H1 (cell line): Measurements from ENCODE around the gene GALNTL6. TPM values are rescaled to one million over a fixed set of nuclear protein-coding genes. Genes with fewer than 3 reads are reported as not detected.

Source experiments
- CTCF ChIA-PET: fragments of 300-600 bp; sonication (Branson Sonifier 250); formaldehyde crosslinking; loops from one replicate; lab custom pipeline; 2021; ENCODE audit not compliant: partially characterized antibody; lab: Charles Lee
- POLR2A ChIA-PET: fragments of 300-600 bp; sonication (Branson Sonifier 250); formaldehyde crosslinking; loops from one replicate; lab custom pipeline; 2021; ENCODE audit warnings: inconsistent platforms; ENCODE audit not compliant: partially characterized antibody; lab: Charles Lee
- DNase-seq, 2 experiments: peaks; one replicate each; pipeline versions ENCODE4 v3.0.0 to v3.0.0-alpha.2; 2010 to 2022; ENCODE audit warnings: low spot score in 2 of 2, low read depth in 1 of 2, mixed read lengths in 1 of 2
- FAIRE-seq: peaks from 2 replicates; lab custom pipeline; 2011; peaks lifted over from hg19 to GRCh38; lab: Jason Lieb, UNC
- H2AFZ ChIP-seq: 2 replicates; pipeline ENCODE4 v1.8.1; 2012; ENCODE audit warnings: low read length, inconsistent platforms
- H2AK5ac ChIP-seq: 2 replicates; pipeline ENCODE4 v1.6.1; 2013; ENCODE audit warnings: low read depth, low read length
- H2BK120ac ChIP-seq: replicated peaks from 2 replicates; pipeline ENCODE3; 2013; ENCODE audit warnings: low read depth, low read length, inconsistent platforms
- H2BK12ac ChIP-seq: 2 replicates; pipeline ENCODE4 v1.6.1; 2013; ENCODE audit warnings: low read depth, low read length
- H2BK15ac ChIP-seq: 2 replicates; pipeline ENCODE4 v1.6.1; 2013; ENCODE audit warnings: low read length
- H2BK20ac ChIP-seq: 2 replicates; pipeline ENCODE4 v1.6.1; 2013; ENCODE audit warnings: low read length
- H2BK5ac ChIP-seq: 2 replicates; pipeline ENCODE4 v1.6.1; 2013; ENCODE audit warnings: low read depth, low read length
- H3K14ac ChIP-seq: 2 replicates; pipeline ENCODE4 v1.6.1; 2013; ENCODE audit warnings: inconsistent platforms; ENCODE audit not compliant: insufficient read length
- H3K18ac ChIP-seq: 2 replicates; pipeline ENCODE4 v1.6.1; 2013; ENCODE audit warnings: low read length; ENCODE audit errors: extremely low read depth
- H3K23ac ChIP-seq: 2 replicates; pipeline ENCODE4 v1.6.1; 2013; ENCODE audit warnings: inconsistent platforms; ENCODE audit not compliant: insufficient read length
- H3K23me2 ChIP-seq: 2 replicates; pipeline ENCODE4 v1.6.1; 2013; ENCODE audit warnings: low read depth, low read length
- H3K27ac ChIP-seq: 2 replicates; pipeline ENCODE4 v1.6.1; 2011; ENCODE audit warnings: low read depth, low read length, inconsistent platforms
- H3K27me3 ChIP-seq, 4 experiments: replicated peaks in 1 of 4; 1 replicate in 1 of 4; 2 replicates in 3 of 4; pipeline versions ENCODE4 v1.6.1 to v1.8.1; 2011 to 2013; ENCODE audit warnings: low read length in 3 of 4, mild to moderate bottlenecking in 3 of 4, inconsistent platforms in 2 of 4, mixed read lengths in 2 of 4, moderate library complexity in 1 of 4; ENCODE audit not compliant: control insufficient read depth in 3 of 4, insufficient read depth in 3 of 4; ENCODE audit errors: extremely low read depth in 1 of 4
- H3K36me3 ChIP-seq, 4 experiments: 2 replicates each; pipeline versions ENCODE4 v1.6.1 to v1.8.1; 2011 to 2013; ENCODE audit warnings: mild to moderate bottlenecking in 4 of 4, low read length in 3 of 4, moderate library complexity in 2 of 4, control low read depth in 1 of 4, inconsistent platforms in 1 of 4; ENCODE audit not compliant: insufficient read depth in 4 of 4, control insufficient read depth in 2 of 4
- H3K4ac ChIP-seq: replicated peaks from 2 replicates; pipeline ENCODE3; 2013; ENCODE audit warnings: low read length, low read depth, mixed read lengths, inconsistent platforms; ENCODE audit not compliant: insufficient read length
- H3K4me1 ChIP-seq, 4 experiments: replicated peaks in 1 of 4; 1 replicate in 1 of 4; 2 replicates in 3 of 4; pipeline versions ENCODE4 v1.6.1 to v1.8.1; 2011 to 2013; ENCODE audit warnings: low read length in 3 of 4, inconsistent platforms in 2 of 4, mixed read lengths in 1 of 4; ENCODE audit not compliant: insufficient read depth in 4 of 4, control insufficient read depth in 3 of 4
- H3K4me2 ChIP-seq, 2 experiments: 2 replicates each; pipeline versions ENCODE4 v1.6.1 to v1.8.1; 2011 to 2013; ENCODE audit warnings: low read depth in 2 of 2, low read length in 2 of 2, control low read depth in 1 of 2, inconsistent platforms in 1 of 2, mild to moderate bottlenecking in 1 of 2; ENCODE audit not compliant: insufficient read depth in 1 of 2
- H3K4me3 ChIP-seq, 4 experiments: fragments of 200-600, 300-600 bp in 1 of 4; sonication (generic), shearing (Covaris generic), sonication (Bioruptor Twin) in 1 of 4; 2 replicates each; pipeline versions ENCODE4 v1.5.1 to v1.8.1; 2011 to 2016; ENCODE audit warnings: low read length in 4 of 4, low read depth in 3 of 4, control low read depth in 2 of 4, inconsistent platforms in 2 of 4, mild to moderate bottlenecking in 2 of 4, mixed read lengths in 1 of 4, moderate library complexity in 1 of 4; ENCODE audit not compliant: insufficient read depth in 2 of 4; ENCODE audit errors: extremely low read depth in 1 of 4
- H3K56ac ChIP-seq: replicated peaks from 2 replicates; pipeline ENCODE3; 2013; ENCODE audit warnings: low read depth, mild to moderate bottlenecking, mixed read lengths, low read length, inconsistent platforms; ENCODE audit not compliant: insufficient read length
- H3K79me1 ChIP-seq: 2 replicates; pipeline ENCODE4 v1.6.1; 2013; ENCODE audit warnings: low read depth, low read length, control low read depth
- H3K79me2 ChIP-seq, 2 experiments: 2 replicates each; pipeline versions ENCODE4 v1.6.1 to v1.8.1; 2012 to 2013; ENCODE audit warnings: low read length in 2 of 2, mild to moderate bottlenecking in 2 of 2, inconsistent platforms in 1 of 2; ENCODE audit not compliant: insufficient read depth in 2 of 2, control insufficient read depth in 1 of 2
- H3K9ac ChIP-seq, 4 experiments: replicated peaks in 1 of 4; 1 replicate in 1 of 4; 2 replicates in 3 of 4; pipeline versions ENCODE4 v1.6.1 to v1.8.1; 2011 to 2013; ENCODE audit warnings: low read depth in 3 of 4, low read length in 3 of 4, control low read depth in 2 of 4, mild to moderate bottlenecking in 2 of 4, moderate library complexity in 2 of 4, inconsistent platforms in 1 of 4; ENCODE audit errors: extremely low read depth in 1 of 4
- H3K9me3 ChIP-seq, 2 experiments: 2 replicates each; pipeline versions ENCODE4 v1.6.1 to v1.8.1; 2012 to 2013; ENCODE audit warnings: mild to moderate bottlenecking in 2 of 2, moderate library complexity in 2 of 2, control low read depth in 1 of 2, inconsistent platforms in 1 of 2, low read depth in 1 of 2, low read length in 1 of 2, mixed read lengths in 1 of 2; ENCODE audit not compliant: insufficient read depth in 2 of 2
- H4K20me1 ChIP-seq, 2 experiments: replicated peaks in 1 of 2; 2 replicates each; pipeline versions ENCODE3 to v1.8.1; 2011 to 2013; ENCODE audit warnings: inconsistent platforms in 2 of 2, low read length in 2 of 2, mild to moderate bottlenecking in 1 of 2; ENCODE audit not compliant: insufficient read depth in 2 of 2, control insufficient read depth in 1 of 2
- H4K5ac ChIP-seq: 2 replicates; pipeline ENCODE4 v1.6.1; 2013; ENCODE audit warnings: low read length, low read depth, mixed read lengths, inconsistent platforms; ENCODE audit not compliant: insufficient read length
- H4K8ac ChIP-seq: 2 replicates; pipeline ENCODE4 v1.8.0; 2013; ENCODE audit warnings: mild to moderate bottlenecking, moderate library complexity, low read length, inconsistent platforms; ENCODE audit not compliant: insufficient read depth; ENCODE audit errors: extremely low read depth
- H4K91ac ChIP-seq: replicated peaks from 2 replicates; pipeline ENCODE3; 2013; ENCODE audit warnings: low read length, mixed read lengths, inconsistent platforms; ENCODE audit not compliant: insufficient read length
- ATF2 ChIP-seq: IDR thresholded peaks from 2 replicates; pipeline ENCODE4 v1.6.1; 2012; ENCODE audit warnings: low read length, inconsistent platforms
- EP300 ChIP-seq, 2 experiments: IDR thresholded peaks; 1 replicate in 1 of 2; 2 replicates in 1 of 2; pipeline ENCODE4 v1.6.1; 2011 to 2012; ENCODE audit warnings: low read depth in 2 of 2, low read length in 2 of 2, mild to moderate bottlenecking in 2 of 2, borderline replicate concordance in 1 of 2, inconsistent platforms in 1 of 2, moderate library complexity in 1 of 2
- GABPA ChIP-seq: IDR thresholded peaks from 2 replicates; pipeline ENCODE4 v1.6.1; 2011; ENCODE audit warnings: mild to moderate bottlenecking, low read length, moderate library complexity, borderline replicate concordance; ENCODE audit not compliant: insufficient read depth
- JUN ChIP-seq: IDR thresholded peaks from 2 replicates; pipeline ENCODE4 v1.6.1; 2011; ENCODE audit warnings: low read depth, mild to moderate bottlenecking, improper control_type of control experiment, low read length
- NANOG ChIP-seq: IDR thresholded peaks from 2 replicates; pipeline ENCODE4 v1.6.1; 2011; ENCODE audit warnings: low read length, low read depth, mild to moderate bottlenecking, inconsistent platforms; ENCODE audit not compliant: insufficient read depth, poor library complexity, severe bottlenecking
- POLR2AphosphoS5 ChIP-seq: IDR thresholded peaks from 2 replicates; pipeline ENCODE4 v1.6.1; 2011; ENCODE audit warnings: low read depth, low read length
- RNF2 ChIP-seq: fragments of 200-900, 300-1000 bp; sonication (generic); IDR thresholded peaks from 2 replicates; pipeline ENCODE4 v1.7.1; 2016; ENCODE audit warnings: borderline replicate concordance, low read depth, mild to moderate bottlenecking, antibody characterized with exemption, low read length; ENCODE audit not compliant: poor library complexity, severe bottlenecking; ENCODE audit errors: missing control alignments
- SAP30 ChIP-seq: fragments of 300-600 bp; sonication (generic); IDR thresholded peaks from 2 replicates; pipeline ENCODE4 v1.7.1; 2012; ENCODE audit warnings: low read length, moderate library complexity, mild to moderate bottlenecking, inconsistent platforms; ENCODE audit not compliant: insufficient read depth, insufficient replicate concordance
- SIN3A ChIP-seq, 2 experiments: IDR thresholded peaks in 1 of 2; conservative IDR thresholded peaks in 1 of 2; 2 replicates each; pipeline ENCODE4 v1.6.1; 2011 to 2012; ENCODE audit warnings: low read length in 2 of 2, improper control_type of control experiment in 1 of 2, low read depth in 1 of 2, mild to moderate bottlenecking in 1 of 2
- TAF7 ChIP-seq: optimal IDR thresholded peaks from 2 replicates; pipeline ENCODE3; 2011; ENCODE audit warnings: low read depth, mild to moderate bottlenecking, inconsistent platforms, low read length, moderate library complexity, borderline replicate concordance
- TBP ChIP-seq: IDR thresholded peaks from 2 replicates; pipeline ENCODE4 v1.6.1; 2011; ENCODE audit warnings: low read depth, low read length, improper control_type of control experiment
- WGBS, 2 experiments: shearing (Covaris generic) in 1 of 2; methylation state at CpG; one replicate each; pipeline versions ENCODE4 v1.1.6 to v1.1.7; 2013 to 2015; ENCODE audit warnings: low lambda C conversion rate in 2 of 2, mixed read lengths in 2 of 2, inconsistent platforms in 1 of 2, low coverage in 1 of 2, missing lambda C conversion rate in 1 of 2; ENCODE audit not compliant: insufficient replicate concordance in 2 of 2, insufficient coverage in 1 of 2, insufficient read length in 1 of 2; ENCODE audit errors: extremely low coverage in 1 of 2, missing lambda C conversion rate in 1 of 2; 5-methylcytosine and 5-hydroxymethylcytosine counted together
- polyA plus RNA-seq, 7 experiments: library from polyadenylated mRNA; depleted of rRNA in 3 of 7; stranded (reverse) in 5 of 7; unstranded in 2 of 7; fragments of >200 nt in 5 of 7; fragments of 200-250 nt in 2 of 7; gene quantifications; 1 replicate in 5 of 7; 2 replicates in 1 of 7; 4 replicates in 1 of 7; pipeline versions ENCODE4 v1.2.1 to v1.2.3, GENCODE V29; 2011 to 2013; ENCODE audit warnings: missing spikeins in 2 of 7, mixed read lengths in 2 of 7
- total RNA-seq: library from RNA; stranded (reverse); fragmentation: NEBNext Ultra II Directional; extraction: Animal tissue kit (Norgen Biotek cat#: 25700); gene quantifications from 2 replicates; pipeline ENCODE4 v1.2.1, GENCODE V29; 2021

GALNTL6 gene
- total and polyA plus RNA-seq, 2 of the 8 experiments (the other 6 are each of a cell fraction or from before 2014, with no cell fraction given): 0.03 to 0.32 TPM

GRCh38 chr4:171929477-171929876 lies 116.3 kb downstream of the GALNTL6 start:
- H3K4me2 ChIP-seq: no peak overlapping the region
- H3K4me1 ChIP-seq: peaks cover 0 to 7% (median 2%) of the 10 kb centered on the region in 4 experiments; a peak in 3 of 7 replicates
- no peak overlapping the region for H3K4me3 ChIP-seq
- H3K23me2 ChIP-seq: no peaks in the 10 kb centered on the region
- H3K36me3 ChIP-seq: no peaks in the 10 kb centered on the region
- H3K4ac ChIP-seq: peak overlapping the region; percentile 76
- H2BK120ac ChIP-seq: no peak overlapping the region
- peak overlapping the region; percentile 83; the same call in 1 of the 2 replicates for H2BK12ac ChIP-seq
- DNase-seq (no peak), FAIRE-seq (no peak)
- no peak overlapping the region for H4K8ac ChIP-seq
- peak overlapping the region; percentile 30 for H4K91ac ChIP-seq
- H2AK5ac ChIP-seq: no peak overlapping the region
- ChIA-PET POLR2A (no interaction called here), CTCF (no interaction called here)
- no peak overlapping the region for H3K56ac ChIP-seq
- H3K18ac ChIP-seq: no peak overlapping the region
- 0 out of 2 replicates have a peak overlapping the region, but pooled peaks have one; percentile 26 for H2BK5ac ChIP-seq
- no peak overlapping the region for H2BK20ac ChIP-seq
- no peak overlapping the region for H4K5ac ChIP-seq
- H4K20me1 ChIP-seq: no peaks in the 10 kb centered on the region
- H3K23ac ChIP-seq: no peak overlapping the region
- no peaks in the 10 kb centered on the region for H3K79me1 ChIP-seq
- H3K27ac ChIP-seq: no peak overlapping the region
- H3K9me3 ChIP-seq: peaks cover 0 to 3% of the 10 kb centered on the region in 2 experiments; a peak in 2 of 4 replicates
- H3K27me3 ChIP-seq: no peaks in the 10 kb centered on the region
- no peak overlapping the region for H3K14ac ChIP-seq
- H3K79me2 ChIP-seq: no peaks in the 10 kb centered on the region
- H3K9ac ChIP-seq: no peak overlapping the region
- 95% methylated on average over 11 of the region's 11 CpGs; no CpG with 5 or more reads in 1 of the 2 experiments for WGBS, 2 experiments
- H2BK15ac ChIP-seq: no peak overlapping the region
- no peak overlapping the region for H2AFZ ChIP-seq
- no peak for TF ChIP-seq EP300 (IDR thresholded peaks at IDR 0.05; ENCODE audit: borderline replicate concordance in 1 of 2, low read depth in 2 of 2, low read length in 2 of 2)
- TF ChIP-seq TBP: no peak
- no peak for TF ChIP-seq TAF7
- TF ChIP-seq GABPA: no peak
- no peak for TF ChIP-seq NANOG
- no peak for TF ChIP-seq SIN3A (conservative IDR thresholded peaks at IDR 0.05 in 1 of 2, IDR thresholded peaks at IDR 0.05 in 1 of 2; ENCODE audit: low read depth in 1 of 2, low read length in 2 of 2)
- TF ChIP-seq JUN: no peak
- TF ChIP-seq SAP30: no peak
- no peak for TF ChIP-seq RNF2
- no peak for TF ChIP-seq ATF2
- TF ChIP-seq POLR2AphosphoS5: no peak
